HL-60 (cell line): ENCODE data around the gene SMG6.

Experiments used
- DNase-seq, 2 experiments: peaks; one replicate each; pipeline ENCODE4 v3.0.0-alpha.2; 2010 to 2020; ENCODE audit warnings: low read depth in 1 of 2, low spot score in 1 of 2
- H3K27ac ChIP-seq: fragments of 250-450 bp; sonication (Bioruptor Pico); replicated peaks from 2 replicates; pipeline ENCODE4 v1.5.1; 2020; ENCODE audit warnings: mild to moderate bottlenecking, moderate library complexity
- H3K27me3 ChIP-seq: fragments of 250-450 bp; sonication (Bioruptor Pico); 2 replicates; pipeline ENCODE4 v1.5.1; 2021; ENCODE audit warnings: mild to moderate bottlenecking, moderate library complexity; ENCODE audit not compliant: insufficient read depth, poor library complexity, severe bottlenecking
- H3K4me3 ChIP-seq: replicated peaks from 2 replicates; pipeline ENCODE4 v1.5.1; 2011; ENCODE audit warnings: mild to moderate bottlenecking, control low read depth, low read length; ENCODE audit not compliant: insufficient read depth
- CTCF ChIP-seq: IDR thresholded peaks from one replicate; pipeline ENCODE4 v1.5.1; 2011; ENCODE audit warnings: low read length, control low read depth, inconsistent platforms; ENCODE audit not compliant: insufficient read depth
- GABPA ChIP-seq: IDR thresholded peaks from 2 replicates; pipeline ENCODE4 v1.6.1; 2012; ENCODE audit warnings: low read depth
- POLR2AphosphoS5 ChIP-seq: IDR thresholded peaks from 2 replicates; pipeline ENCODE4 v1.6.1; 2012; ENCODE audit warnings: low read depth
- SPI1 ChIP-seq: IDR thresholded peaks from 2 replicates; pipeline ENCODE4 v1.6.1; 2012; ENCODE audit warnings: low read depth, mild to moderate bottlenecking, borderline replicate concordance
- TF ChIP-seq, protein P1 (sequence below): IDR thresholded peaks from 2 replicates; pipeline ENCODE4 v1.6.1; 2012; ENCODE audit warnings: low read depth; ENCODE audit not compliant: insufficient replicate concordance

SMG6 gene

GRCh38 chr17:2140683-2141082 lies 162.9 kb downstream of the SMG6 start:
- no peak overlapping the region for H3K27ac ChIP-seq
- TF ChIP-seq CTCF, result no peak
- H3K4me3 ChIP-seq, result no peak overlapping the region
- DNase-seq, result no peak
- H3K27me3 ChIP-seq, result no peaks in the 10 kb centered on the region

DNA sequence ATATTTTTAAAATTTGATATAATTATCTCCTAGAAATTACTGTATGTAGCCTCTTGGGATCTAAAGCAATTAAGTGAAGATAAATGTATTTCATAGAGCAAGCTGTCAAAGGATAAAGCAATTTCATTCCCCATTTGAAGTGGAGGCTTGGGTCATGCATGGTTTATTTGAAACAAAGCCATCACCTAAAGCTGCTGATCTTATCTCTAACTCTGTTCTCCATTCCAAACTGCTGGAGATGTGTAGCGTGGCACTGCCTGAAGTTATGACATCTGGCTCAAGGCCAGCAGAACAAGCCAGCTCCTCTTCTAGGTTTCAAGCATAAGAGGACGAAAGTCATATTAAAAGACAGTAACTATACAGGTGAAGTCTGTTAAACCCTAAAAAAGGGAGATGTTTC lies 164.8 kb downstream of the SMG6 start:
- DNase-seq, result peak in 1 of 2 experiments; percentile 60
- TF ChIP-seq SPI1, result no peak; the same call in 1 of the 2 replicates
- TF ChIP-seq CTCF, result no peak
- TF ChIP-seq, protein P1, sequence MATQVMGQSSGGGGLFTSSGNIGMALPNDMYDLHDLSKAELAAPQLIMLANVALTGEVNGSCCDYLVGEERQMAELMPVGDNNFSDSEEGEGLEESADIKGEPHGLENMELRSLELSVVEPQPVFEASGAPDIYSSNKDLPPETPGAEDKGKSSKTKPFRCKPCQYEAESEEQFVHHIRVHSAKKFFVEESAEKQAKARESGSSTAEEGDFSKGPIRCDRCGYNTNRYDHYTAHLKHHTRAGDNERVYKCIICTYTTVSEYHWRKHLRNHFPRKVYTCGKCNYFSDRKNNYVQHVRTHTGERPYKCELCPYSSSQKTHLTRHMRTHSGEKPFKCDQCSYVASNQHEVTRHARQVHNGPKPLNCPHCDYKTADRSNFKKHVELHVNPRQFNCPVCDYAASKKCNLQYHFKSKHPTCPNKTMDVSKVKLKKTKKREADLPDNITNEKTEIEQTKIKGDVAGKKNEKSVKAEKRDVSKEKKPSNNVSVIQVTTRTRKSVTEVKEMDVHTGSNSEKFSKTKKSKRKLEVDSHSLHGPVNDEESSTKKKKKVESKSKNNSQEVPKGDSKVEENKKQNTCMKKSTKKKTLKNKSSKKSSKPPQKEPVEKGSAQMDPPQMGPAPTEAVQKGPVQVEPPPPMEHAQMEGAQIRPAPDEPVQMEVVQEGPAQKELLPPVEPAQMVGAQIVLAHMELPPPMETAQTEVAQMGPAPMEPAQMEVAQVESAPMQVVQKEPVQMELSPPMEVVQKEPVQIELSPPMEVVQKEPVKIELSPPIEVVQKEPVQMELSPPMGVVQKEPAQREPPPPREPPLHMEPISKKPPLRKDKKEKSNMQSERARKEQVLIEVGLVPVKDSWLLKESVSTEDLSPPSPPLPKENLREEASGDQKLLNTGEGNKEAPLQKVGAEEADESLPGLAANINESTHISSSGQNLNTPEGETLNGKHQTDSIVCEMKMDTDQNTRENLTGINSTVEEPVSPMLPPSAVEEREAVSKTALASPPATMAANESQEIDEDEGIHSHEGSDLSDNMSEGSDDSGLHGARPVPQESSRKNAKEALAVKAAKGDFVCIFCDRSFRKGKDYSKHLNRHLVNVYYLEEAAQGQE, result no peak
- H3K27ac ChIP-seq, result peak overlapping the region; percentile 33; the same call in 1 of the 2 replicates
- no peak overlapping the region for H3K4me3 ChIP-seq
- no peaks in the 10 kb centered on the region for H3K27me3 ChIP-seq

GRCh38 chr17:2138318-2138717 lies 165.3 kb downstream of the SMG6 start:
- H3K27me3 ChIP-seq, result no peaks in the 10 kb centered on the region
- TF ChIP-seq, protein P1, result no peak
- TF ChIP-seq POLR2AphosphoS5, result no peak
- no peak for TF ChIP-seq CTCF
- no peak for TF ChIP-seq GABPA
- TF ChIP-seq SPI1, result no peak
- peak in 1 of 2 experiments; percentile 42 for DNase-seq
- peak overlapping the region; percentile 33; the same call in 1 of the 2 replicates for H3K27ac ChIP-seq
- H3K4me3 ChIP-seq, result no peak overlapping the region

DNA sequence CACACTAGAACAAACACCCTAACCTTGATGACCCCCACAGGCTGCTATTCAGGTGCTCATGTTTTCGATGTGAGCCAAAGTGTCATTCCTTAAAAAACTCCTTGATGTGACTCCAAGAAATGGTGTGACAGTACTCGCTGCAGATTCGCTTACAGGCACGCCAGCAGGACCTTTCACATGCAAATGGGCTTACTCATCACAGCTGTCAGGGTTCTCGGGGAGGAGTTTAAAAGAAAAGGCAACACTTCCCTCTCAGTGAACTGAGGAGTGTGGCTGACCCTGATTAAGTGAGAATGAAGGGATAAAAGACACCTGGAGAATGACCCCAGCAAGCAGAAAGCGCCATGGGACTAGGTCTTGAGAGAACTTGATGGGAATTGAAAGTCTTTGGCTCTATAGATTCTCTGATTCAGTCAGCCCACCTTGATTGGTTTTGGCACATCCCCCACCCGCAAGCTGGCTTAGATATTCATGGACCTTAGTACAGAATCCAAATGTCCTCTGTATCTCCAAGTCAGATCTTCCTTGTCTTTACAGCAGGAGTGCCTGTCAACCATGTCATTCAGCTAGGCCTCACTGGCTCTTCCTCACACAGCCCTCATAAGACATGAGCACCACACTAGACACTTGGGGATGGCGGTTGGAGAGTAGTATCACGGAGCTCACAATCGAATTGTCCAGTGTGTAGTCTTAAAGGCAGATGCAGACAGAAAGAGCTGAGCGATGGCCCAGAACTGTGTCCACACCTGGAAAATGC lies 166.1 kb downstream of the SMG6 start:
- Histone ChIP-seq H3K27me3 (no peaks in the 10 kb centered on the region), H3K27ac (no peak overlapping the region), H3K4me3 (no peak overlapping the region)
- TF ChIP-seq SPI1 (no peak), GABPA (no peak), CTCF (no peak), POLR2AphosphoS5 (no peak)
- TF ChIP-seq, protein P1, result no peak
- DNase-seq, result no peak
